KOPT-K1 (cell line): ENCODE measurements around the gene TRAPPC1.
A peak's percentile ranks its signal among the peaks of the same experiment; 100 is the strongest.

Experiments used
- H3K27ac ChIP-seq: fragments of 200-600 bp; sonication (generic); 2 replicates; pipeline ENCODE4 v1.5.1; 2016; ENCODE audit warnings: antibody characterized with exemption, mild to moderate bottlenecking, low read depth, low read length; ENCODE audit not compliant: poor library complexity, severe bottlenecking
- H3K36me3 ChIP-seq: fragments of 200-600 bp; sonication (generic); 2 replicates; pipeline ENCODE4 v1.5.1; 2017; ENCODE audit warnings: antibody characterized with exemption, mild to moderate bottlenecking, low read length, moderate library complexity; ENCODE audit not compliant: insufficient read depth
- H3K9me3 ChIP-seq: fragments of 200-600 bp; sonication (generic); 2 replicates; pipeline ENCODE4 v1.5.1; 2017; ENCODE audit warnings: antibody characterized with exemption, low read length, mild to moderate bottlenecking; ENCODE audit not compliant: insufficient read depth, poor library complexity, severe bottlenecking

TRAPPC1 gene

GRCh38 chr17:7951143-7951792 is 19.5 kb upstream of the TRAPPC1 start:
- Histone ChIP-seq H3K27ac (no peak overlapping the region), H3K36me3 (peaks cover 42% of the 10 kb centered on the region), H3K9me3 (no peaks in the 10 kb centered on the region)

GRCh38 chr17:7950578-7950977 is 18.8 kb upstream of the TRAPPC1 start:
- no peaks in the 10 kb centered on the region for H3K9me3 ChIP-seq
- no peak overlapping the region for H3K27ac ChIP-seq
- H3K36me3 ChIP-seq, result peaks cover 49% of the 10 kb centered on the region

- peaks cover 79% of the 10 kb centered on the region for H3K36me3 ChIP-seq
- H3K27ac ChIP-seq, result no peak overlapping the region
- no peaks in the 10 kb centered on the region for H3K9me3 ChIP-seq
Observed at GRCh38 chr17:7947651-7948050, 15.9 kb upstream of the TRAPPC1 start.

GRCh38 chr17:7946441-7946840 is 14.7 kb upstream of the TRAPPC1 start:
- H3K36me3 ChIP-seq, result peaks cover 91% of the 10 kb centered on the region
- H3K9me3 ChIP-seq, result no peaks in the 10 kb centered on the region
- no peak overlapping the region for H3K27ac ChIP-seq

- Histone ChIP-seq H3K9me3 (no peaks in the 10 kb centered on the region), H3K36me3 (peaks cover 98% of the 10 kb centered on the region), H3K27ac (no peak overlapping the region)
Observed at GRCh38 chr17:7945651-7946050, 13.9 kb upstream of the TRAPPC1 start.

GRCh38 chr17:7944326-7944725 is 12.6 kb upstream of the TRAPPC1 start:
- H3K27ac ChIP-seq, result no peak overlapping the region
- peaks cover 98% of the 10 kb centered on the region for H3K36me3 ChIP-seq
- H3K9me3 ChIP-seq, result no peaks in the 10 kb centered on the region

GRCh38 chr17:7943291-7943690 is 11.5 kb upstream of the TRAPPC1 start:
- no peak overlapping the region for H3K27ac ChIP-seq
- H3K36me3 ChIP-seq, result peaks cover 98% of the 10 kb centered on the region
- H3K9me3 ChIP-seq, result no peaks in the 10 kb centered on the region

- H3K36me3 ChIP-seq, result peaks cover 96% of the 10 kb centered on the region
- H3K27ac ChIP-seq, result no peak overlapping the region
- no peaks in the 10 kb centered on the region for H3K9me3 ChIP-seq
Observed at GRCh38 chr17:7940743-7941142, 9.0 kb upstream of the TRAPPC1 start.

GRCh38 chr17:7940034-7940433 is 8.3 kb upstream of the TRAPPC1 start:
- no peak overlapping the region for H3K27ac ChIP-seq
- H3K9me3 ChIP-seq, result no peaks in the 10 kb centered on the region
- peaks cover 94% of the 10 kb centered on the region for H3K36me3 ChIP-seq

GRCh38 chr17:7935859-7936258 is 4.1 kb upstream of the TRAPPC1 start:
- peaks cover 65% of the 10 kb centered on the region for H3K36me3 ChIP-seq
- H3K9me3 ChIP-seq, result no peaks in the 10 kb centered on the region
- H3K27ac ChIP-seq, result no peak overlapping the region

- Histone ChIP-seq H3K9me3 (no peaks in the 10 kb centered on the region), H3K27ac (peak overlapping the region; percentile 92), H3K36me3 (peaks cover 36% of the 10 kb centered on the region)
Observed at GRCh38 chr17:7932949-7933348, 1.2 kb upstream of the TRAPPC1 start.

GRCh38 chr17:7932483-7932891 is 741 bp upstream of the TRAPPC1 start:
- H3K9me3 ChIP-seq, result no peaks in the 10 kb centered on the region
- peaks cover 34% of the 10 kb centered on the region for H3K36me3 ChIP-seq
- peak overlapping the region; percentile 92 for H3K27ac ChIP-seq

- Histone ChIP-seq H3K27ac (peak overlapping the region; percentile 92), H3K9me3 (no peaks in the 10 kb centered on the region), H3K36me3 (peaks cover 21% of the 10 kb centered on the region)
Observed at GRCh38 chr17:7930841-7931631, 710 bp downstream of the TRAPPC1 start.

- H3K27ac ChIP-seq, result peak within 1 kb of the TSS; percentile 21
- no peaks in the 10 kb centered on the region for H3K9me3 ChIP-seq
Observed at GRCh38 chr17:7929158-7930023, 2.4 kb downstream of the TRAPPC1 start, which contains the start of gene KCNAB3. KCNAB3 (minus strand) TSS chr17:7929856; CDS start chr17:7929435, 421 bp downstream.

GRCh38 chr17:7927596-7927995 is 4.2 kb downstream of the TRAPPC1 start:
- Histone ChIP-seq H3K36me3 (no peaks in the 10 kb centered on the region; the same call in 1 of the 2 replicates), H3K27ac (no peak overlapping the region), H3K9me3 (no peaks in the 10 kb centered on the region)

More at GRCh38 chr17:7929158-7930023, 2.4 kb downstream of the TRAPPC1 start, which contains the start of gene KCNAB3:
- H3K36me3 ChIP-seq, result peaks cover 7% of the 10 kb centered on the region; the same call in 1 of the 2 replicates
